ENCODE results near the gene SEPTIN5.

GRCh38 chr22:19757985-19758895 lies 43.9 kb downstream of the SEPTIN5 start:
- TF ChIP-seq TEAD4 (IDR thresholded peaks at IDR 0.05; ENCODE audit: borderline replicate concordance, insufficient read depth) (no peak), EP300 (IDR thresholded peaks at IDR 0.05; ENCODE audit: borderline replicate concordance in 1 of 2, low read depth in 1 of 2, low read length in 1 of 2) (no peak), TAF1 (IDR thresholded peaks at IDR 0.05; ENCODE audit: borderline replicate concordance, low read depth, low read length) (no peak), CTCF (IDR thresholded peaks at IDR 0.05) (no peak), GABPA (IDR thresholded peaks at IDR 0.05; ENCODE audit: low read depth) (no peak), REST (IDR thresholded peaks at IDR 0.05; ENCODE audit: low read depth, low read length) (no peak), RFX5 (IDR thresholded peaks at IDR 0.05; ENCODE audit: low read length) (no peak), POLR2AphosphoS5 (IDR thresholded peaks at IDR 0.05; ENCODE audit: low read depth, low read length) (no peak), IRF3 (IDR thresholded peaks at IDR 0.05; ENCODE audit: low read depth, low read length) (no peak)
